GM12878 (cell line): ENCODE results near the gene VIPR2. TPM values are rescaled to one million over a fixed set of nuclear protein-coding genes. Genes with fewer than 3 reads are reported as not detected.

ENCODE experiments used
- ATAC-seq: fragments of 200-7000 bp; cut with Tn5 transposase; 3 replicates; pipeline ENCODE4 v1.9.1; 2020; ENCODE audit warnings: mild to moderate bottlenecking, moderate library complexity
- BruUV-seq: library from RNA; stranded (reverse); fragments of 400-500 nt; replicated peaks from 2 replicates; lab custom pipeline; 2021; lab: Mats Ljungman, UMichigan
- CTCF ChIA-PET: fragments of 300-600 bp; sonication (Branson Sonifier 250); formaldehyde crosslinking; extraction: SDS; loops from one replicate; lab custom pipeline; 2021; ENCODE audit warnings: inconsistent platforms; lab: Yijun Ruan, JAX
- POLR2A ChIA-PET: fragments of 350-600 bp; formaldehyde crosslinking; extraction: SDS; loops from one replicate; lab custom pipeline; 2021; ENCODE audit warnings: inconsistent platforms; lab: Charles Lee
- RAD21 ChIA-PET: fragments of 300-600 bp; sonication (Branson Sonifier 250); formaldehyde crosslinking; loops from one replicate; lab custom pipeline; 2023; ENCODE audit warnings: antibody characterized with exemption; ENCODE audit not compliant: unreplicated experiment; lab: Charles Lee
- SMC1A ChIA-PET: fragments of 300-600 bp; sonication (Branson Sonifier 250); formaldehyde crosslinking; loops from one replicate; lab custom pipeline; 2023; ENCODE audit not compliant: unreplicated experiment, uncharacterized antibody; lab: Charles Lee
- DNase-seq: peaks from one replicate; pipeline ENCODE4 v3.0.0-alpha.2; 2011; ENCODE audit warnings: low read depth, low spot score
- FAIRE-seq: peaks from 3 replicates; lab custom pipeline; 2011; peaks lifted over from hg19 to GRCh38; lab: Jason Lieb, UNC
- H2AFZ ChIP-seq: 2 replicates; pipeline ENCODE4 v1.6.0; 2011; ENCODE audit warnings: low read depth, low read length, control low read depth; ENCODE audit not compliant: control insufficient read depth
- H3K27ac ChIP-seq: 2 replicates; pipeline ENCODE4 v1.5.1; 2011; ENCODE audit warnings: control low read depth; ENCODE audit not compliant: control insufficient read depth, insufficient read depth
- H3K27me3 ChIP-seq, 2 experiments: replicated peaks in 1 of 2; 2 replicates each; pipeline versions ENCODE4 v1.6.0 to v1.6.1; 2011; ENCODE audit warnings: low read length in 1 of 2; ENCODE audit not compliant: control insufficient read depth in 2 of 2, insufficient read depth in 2 of 2
- H3K36me3 ChIP-seq, 2 experiments: 2 replicates each; pipeline ENCODE4 v1.5.1; 2011; ENCODE audit warnings: low read length in 1 of 2; ENCODE audit not compliant: control insufficient read depth in 2 of 2, insufficient read depth in 2 of 2
- H3K4me1 ChIP-seq: 2 replicates; pipeline ENCODE4 v1.6.1; 2011; ENCODE audit warnings: mild to moderate bottlenecking, low read length, moderate library complexity, mixed read lengths; ENCODE audit not compliant: control insufficient read depth, insufficient read depth
- H3K4me2 ChIP-seq: 2 replicates; pipeline ENCODE4 v1.6.0; 2011; ENCODE audit warnings: control low read depth; ENCODE audit not compliant: control insufficient read depth, insufficient read depth
- H3K4me3 ChIP-seq: fragments of 200-600 bp; sonication (generic); 2 replicates; pipeline ENCODE4 v1.5.1; 2016
- H3K79me2 ChIP-seq: 2 replicates; pipeline ENCODE4 v1.6.0; 2011; ENCODE audit warnings: low read length; ENCODE audit not compliant: control insufficient read depth, insufficient read depth
- H3K9ac ChIP-seq: 2 replicates; pipeline ENCODE4 v1.8.0; 2011; ENCODE audit warnings: low read length, control low read depth, mixed read lengths; ENCODE audit not compliant: control insufficient read depth, insufficient read depth
- H3K9me3 ChIP-seq: replicated peaks from 3 replicates; pipeline ENCODE4 v1.5.1; 2011; ENCODE audit warnings: mild to moderate bottlenecking, low read length; ENCODE audit not compliant: control insufficient read depth, insufficient read depth
- H4K20me1 ChIP-seq: 2 replicates; pipeline ENCODE4 v1.6.0; 2011; ENCODE audit not compliant: control insufficient read depth, insufficient read depth
- BMI1 ChIP-seq: fragments of 450-650 bp; IDR thresholded peaks from 2 replicates; pipeline ENCODE4 v1.6.1; 2016; ENCODE audit warnings: mild to moderate bottlenecking, moderate library complexity, borderline replicate concordance
- CEBPZ ChIP-seq: fragments of 150-350 bp; IDR thresholded peaks from 2 replicates; pipeline ENCODE4 v1.6.1; 2016; ENCODE audit warnings: low read depth, low read length
- E2F4 ChIP-seq: IDR thresholded peaks from 2 replicates; pipeline ENCODE4 v1.6.1; 2012; ENCODE audit warnings: low read depth, low read length, improper control_type of control experiment
- ESRRA ChIP-seq: IDR thresholded peaks from 2 replicates; pipeline ENCODE4 v1.6.1; 2012; ENCODE audit warnings: mild to moderate bottlenecking, low read length, improper control_type of control experiment
- HDAC6 ChIP-seq: fragments of 200-600 bp; sonication (generic); IDR thresholded peaks from one replicate; pipeline ENCODE4 v1.8.0; 2017; ENCODE audit warnings: antibody characterized with exemption; ENCODE audit not compliant: unreplicated experiment
- IRF4 ChIP-seq: IDR thresholded peaks from 2 replicates; pipeline ENCODE4 v1.6.1; 2011; ENCODE audit warnings: low read depth, low read length
- IRF5 ChIP-seq: fragments of 450-650 bp; IDR thresholded peaks from 2 replicates; pipeline ENCODE4 v1.6.1; 2017; ENCODE audit warnings: borderline replicate concordance
- KAT2A ChIP-seq: conservative IDR thresholded peaks from 2 replicates; pipeline ENCODE4 v1.6.1; 2011; ENCODE audit warnings: low read depth, low read length; ENCODE audit not compliant: control insufficient read depth
- KDM1A ChIP-seq: fragments of 200-600 bp; sonication (generic); IDR thresholded peaks from 2 replicates; pipeline ENCODE4 v1.6.1; 2016; ENCODE audit warnings: borderline replicate concordance
- MXI1 ChIP-seq: fragments of 150-350 bp; IDR thresholded peaks from 2 replicates; pipeline ENCODE4 v1.6.1; 2011; ENCODE audit warnings: low read depth, mild to moderate bottlenecking, inconsistent platforms, low read length, improper control_type of control experiment
- NR2F1 ChIP-seq: fragments of 450-650 bp; conservative IDR thresholded peaks from 2 replicates; pipeline ENCODE4 v1.6.1; 2017; ENCODE audit warnings: mild to moderate bottlenecking
- PML ChIP-seq: IDR thresholded peaks from 2 replicates; pipeline ENCODE4 v1.6.1; 2012; ENCODE audit warnings: low read length, inconsistent platforms
- POLR2AphosphoS5 ChIP-seq: IDR thresholded peaks from 2 replicates; pipeline ENCODE4 v1.6.1; 2011; ENCODE audit warnings: mild to moderate bottlenecking, low read length, inconsistent platforms
- RB1 ChIP-seq: fragments of 450-650 bp; formaldehyde crosslinking; IDR thresholded peaks from 2 replicates; pipeline ENCODE4 v1.6.1; 2017; ENCODE audit warnings: mild to moderate bottlenecking, borderline replicate concordance
- SMARCA5 ChIP-seq: fragments of 450-650 bp; IDR thresholded peaks from 2 replicates; pipeline ENCODE4 v1.6.1; 2017; ENCODE audit warnings: mild to moderate bottlenecking
- SREBF2 ChIP-seq: IDR thresholded peaks from 2 replicates; pipeline ENCODE4 v1.6.1; 2012; ENCODE audit warnings: mild to moderate bottlenecking, low read length
- WRNIP1 ChIP-seq: IDR thresholded peaks from 2 replicates; pipeline ENCODE4 v1.6.1; 2011; ENCODE audit warnings: low read depth, low read length, improper control_type of control experiment, borderline replicate concordance
- ZSCAN29 ChIP-seq: fragments of 450-650 bp; IDR thresholded peaks from 2 replicates; pipeline ENCODE4 v1.6.1; 2017; ENCODE audit warnings: mild to moderate bottlenecking, moderate library complexity
- ZZZ3 ChIP-seq: IDR thresholded peaks from 2 replicates; pipeline ENCODE4 v1.6.1; 2011; ENCODE audit warnings: low read depth; ENCODE audit not compliant: control insufficient read depth, insufficient read length
- WGBS: methylation state at CpG from one replicate; pipeline ENCODE4 v1.1.6; 2016; ENCODE audit warnings: low lambda C conversion rate; ENCODE audit not compliant: insufficient replicate concordance, insufficient coverage; ENCODE audit errors: missing lambda C conversion rate; 5-methylcytosine and 5-hydroxymethylcytosine counted together
- in situ Hi-C: fragments of 300-500 bp; cut with MboI; formaldehyde crosslinking; loops from 9 replicates; pipeline ENCODE4 v1.14.3; 2018; ENCODE audit warnings: mixed read lengths
- intact Hi-C: fragments of 100-400 bp; cut with micrococcal nuclease; formaldehyde crosslinking; loops from one replicate; pipeline ENCODE4 v1.14.2; 2022; ENCODE audit not compliant: unreplicated experiment
- polyA plus RNA-seq, 11 experiments: library from polyadenylated mRNA; depleted of rRNA in 4 of 11; unstranded in 6 of 11; stranded (reverse) in 5 of 11; fragments of >200 nt; fragmentation: Nextera tagmentation in 4 of 11; fragmentation: Illumina TruSeq in 1 of 11; extraction: Ambion mirVana in 4 of 11; extraction: Trizol in 1 of 11; gene quantifications; 1 replicate in 1 of 11; 2 replicates in 10 of 11; pipeline versions ENCODE4 v1.2.1 to v1.2.3, GENCODE V29; 2011 to 2016; ENCODE audit warnings: inconsistent platforms in 2 of 11, missing spikeins in 2 of 11, low read depth in 1 of 11
- total RNA-seq, 4 experiments: library from RNA; depleted of rRNA in 3 of 4; stranded (reverse); fragments of >200 nt in 3 of 4; fragmentation: Illumina TruSeq in 1 of 4; extraction: Trizol in 1 of 4; gene quantifications; 2 replicates each; pipeline versions ENCODE4 v1.2.1 to v1.2.3, GENCODE V29; 2013 to 2021
- TF ChIP-seq, protein P1 (sequence below): fragments of 450-650 bp; IDR thresholded peaks from 2 replicates; pipeline ENCODE4 v1.6.1; 2017; ENCODE audit warnings: mild to moderate bottlenecking

The VIPR2 gene
- total and polyA plus RNA-seq, 10 of the 15 experiments (the other 5 are each of a cell fraction or from before 2014, with no cell fraction given), result not detected

- CTCF ChIA-PET, result no interaction called here
- POLR2A ChIA-PET, result no interaction called here
- H4K20me1 ChIP-seq, result no peaks in the 10 kb centered on the region
- ATAC-seq (no peak), DNase-seq (no peak)
- intact Hi-C loops, result no loop called here
- no peak overlapping the region for H3K27ac ChIP-seq
- H3K79me2 ChIP-seq, result no peaks in the 10 kb centered on the region
- H3K9me3 ChIP-seq, result no peaks in the 10 kb centered on the region; the same call in 2 of the 3 replicates
- no peaks in the 10 kb centered on the region for H3K27me3 ChIP-seq
- H3K4me1 ChIP-seq, result no peaks in the 10 kb centered on the region
- H3K36me3 ChIP-seq, result no peaks in the 10 kb centered on the region
- TF ChIP-seq KDM1A (no peak), ESRRA (no peak), SMARCA5 (no peak), ZZZ3 (no peak), IRF5 (no peak), WRNIP1 (no peak), ZSCAN29 (no peak), HDAC6 (no peak), PML (no peak), E2F4 (no peak), SREBF2 (no peak), KAT2A (no peak), MXI1 (no peak), RB1 (no peak), NR2F1 (no peak), BMI1 (no peak), CEBPZ (no peak), POLR2AphosphoS5 (no peak), IRF4 (no peak)
- TF ChIP-seq, protein P1, sequence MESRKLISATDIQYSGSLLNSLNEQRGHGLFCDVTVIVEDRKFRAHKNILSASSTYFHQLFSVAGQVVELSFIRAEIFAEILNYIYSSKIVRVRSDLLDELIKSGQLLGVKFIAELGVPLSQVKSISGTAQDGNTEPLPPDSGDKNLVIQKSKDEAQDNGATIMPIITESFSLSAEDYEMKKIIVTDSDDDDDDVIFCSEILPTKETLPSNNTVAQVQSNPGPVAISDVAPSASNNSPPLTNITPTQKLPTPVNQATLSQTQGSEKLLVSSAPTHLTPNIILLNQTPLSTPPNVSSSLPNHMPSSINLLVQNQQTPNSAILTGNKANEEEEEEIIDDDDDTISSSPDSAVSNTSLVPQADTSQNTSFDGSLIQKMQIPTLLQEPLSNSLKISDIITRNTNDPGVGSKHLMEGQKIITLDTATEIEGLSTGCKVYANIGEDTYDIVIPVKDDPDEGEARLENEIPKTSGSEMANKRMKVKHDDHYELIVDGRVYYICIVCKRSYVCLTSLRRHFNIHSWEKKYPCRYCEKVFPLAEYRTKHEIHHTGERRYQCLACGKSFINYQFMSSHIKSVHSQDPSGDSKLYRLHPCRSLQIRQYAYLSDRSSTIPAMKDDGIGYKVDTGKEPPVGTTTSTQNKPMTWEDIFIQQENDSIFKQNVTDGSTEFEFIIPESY, result no peak
- TF ChIP-seq, all 136 proteins: peak for 0
- Histone ChIP-seq H3K9ac (no peak overlapping the region), H3K4me2 (no peak overlapping the region), H3K4me3 (no peak overlapping the region), H2AFZ (no peak overlapping the region)
- FAIRE-seq, result no peak
- BruUV-seq, result no TSS peak
- SMC1A ChIA-PET, result no interaction called here
- in situ Hi-C loops, result no loop called here
- 37% methylated on average over 12 of the region's 13 CpGs for whole genome bisulfite sequencing
- RAD21 ChIA-PET, result no interaction called here
Observed at GRCh38 chr7:159092701-159093121, 52.0 kb downstream of the VIPR2 start.
